Gastrocnemius medialis (tissue), 4 donors: ENCODE data around the gene KCNQ1.

Experiments used
- CTCF ChIP-seq, 5 experiments: fragments of 450-650 bp in 3 of 5; fragments of 200-600 bp in 2 of 5; sonication (generic) in 2 of 5; IDR thresholded peaks in 4 of 5; conservative IDR thresholded peaks in 1 of 5; 1 replicate in 4 of 5; 2 replicates in 1 of 5; pipeline ENCODE4 v1.5.1; 2016 to 2019; ENCODE audit warnings: antibody characterized with exemption in 5 of 5, mild to moderate bottlenecking in 3 of 5, moderate library complexity in 3 of 5
- POLR2A ChIP-seq, 2 donors: fragments of 450-650 bp; IDR thresholded peaks; one replicate each; pipeline ENCODE4 v1.6.1; 2017; ENCODE audit warnings: antibody characterized with exemption in 2 of 2, mild to moderate bottlenecking in 2 of 2, moderate library complexity in 2 of 2

- TF ChIP-seq POLR2A (IDR thresholded peaks at IDR 0.05) (no peak), CTCF (IDR thresholded peaks at IDR 0.05 in 4 of 5, conservative IDR thresholded peaks at IDR 0.05 in 1 of 5) (peak; percentile 66 to 88 (median 77))
Observed at GRCh38 chr11:2428322-2428795, 16.4 kb upstream of the KCNQ1 start.
